ENCODE data around the gene TOR2A.

GRCh38 chr9:127741831-127742434, 6.8 kb upstream of the TOR2A start:
- TF ChIP-seq POLR2A (IDR thresholded peaks at IDR 0.05) (no peak), CTCF (IDR thresholded peaks at IDR 0.05) (no peak), POLR2AphosphoS5 (IDR thresholded peaks at IDR 0.05) (no peak)

Measured in upper lobe of left lung (tissue), 4 donors.